Mucosa of descending colon (tissue), 3 donors: ENCODE measurements around the gene DUSP14. TPM values are rescaled to one million over a fixed set of nuclear protein-coding genes. Genes with fewer than 3 reads are reported as not detected.
A peak's percentile ranks its signal among the peaks of the same experiment; 100 is the strongest.

ENCODE experiments used
- ATAC-seq: fragments of 200-7000 bp; cut with Tn5 transposase; one replicate; pipeline ENCODE4 v1.9.1; 2020; ENCODE audit warnings: mild to moderate bottlenecking, moderate library complexity
- DNase-seq, 3 donors: peaks; one replicate each; pipeline ENCODE4 v3.0.0-alpha.2; 2020
- H3K36me3 ChIP-seq: fragments of 200-600 bp; one replicate; pipeline ENCODE4 v1.8.0; 2021; ENCODE audit warnings: low read depth, mild to moderate bottlenecking
- H3K4me1 ChIP-seq: fragments of 200-600 bp; one replicate; pipeline ENCODE4 v1.8.0; 2021; ENCODE audit warnings: low read depth, mild to moderate bottlenecking
- H3K4me3 ChIP-seq: fragments of 200-600 bp; one replicate; pipeline ENCODE4 v1.8.0; 2021; ENCODE audit warnings: mild to moderate bottlenecking
- H3K9me3 ChIP-seq: fragments of 200-600 bp; one replicate; pipeline ENCODE4 v1.8.0; 2021; ENCODE audit warnings: mild to moderate bottlenecking
- CTCF ChIP-seq: fragments of 200-600 bp; IDR thresholded peaks from one replicate; pipeline ENCODE4 v1.8.0; 2022; ENCODE audit warnings: antibody characterized with exemption, mild to moderate bottlenecking
- intact Hi-C, 2 donors: fragments of 100-400 bp; cut with DNase I in 1 of 2; cut with micrococcal nuclease in 1 of 2; formaldehyde crosslinking; loops; one replicate each; pipeline versions ENCODE4 v1.11.0 to v1.11.1; 2022; cut with DNase I, micrococcal nuclease
- total RNA-seq, 3 donors: library from RNA; stranded (reverse); fragmentation: NEBNext Ultra II Directional in 2 of 3; extraction: Animal tissue kit (Norgen Biotek cat#: 25700) in 2 of 3; gene quantifications; one replicate each; pipeline versions ENCODE4 v1.2.1 to v1.2.4, GENCODE V29; 2021 to 2023
- donor health status: DM: no; HTN: no; CAD: no; lungs with moderate emphysema.
- donor health status: DM: no; HTN: no; CAD: no.
- donor health status: DM: no; HTN: yes; CAD: no.

Gene DUSP14
- total RNA-seq, 3 donors from 2014 or later, result 0.81 to 8.2 (median 1.8) TPM

- no peak for TF ChIP-seq CTCF
- ATAC-seq, result peak; percentile 89
- Histone ChIP-seq H3K4me1 (peaks cover 3% of the 10 kb centered on the region), H3K4me3 (peak overlapping the region; percentile 27), H3K36me3 (no peaks in the 10 kb centered on the region), H3K9me3 (no peaks in the 10 kb centered on the region)
- intact Hi-C loops, result no loop called here
- DNase-seq, result peak; percentile 78 to 84 (median 80)
Measured at GRCh38 chr17:37488607-37489196, 989 bp upstream of the DUSP14 start.

GRCh38 chr17:37490022-37490587 is 414 bp downstream of the DUSP14 start:
- ATAC-seq (peak; percentile 52), DNase-seq (peak; percentile 53 to 75 (median 71))
- H3K9me3 ChIP-seq, result no peaks in the 10 kb centered on the region
- intact Hi-C loops, result no loop called here
- peak overlapping the region; percentile 27 for H3K4me3 ChIP-seq
- H3K4me1 ChIP-seq, result peaks cover 3% of the 10 kb centered on the region
- no peaks in the 10 kb centered on the region for H3K36me3 ChIP-seq
- TF ChIP-seq CTCF, result no peak

GRCh38 chr17:37490638-37491614 is 1.2 kb downstream of the DUSP14 start:
- DNase-seq, result peak in 1 of 3 donors; percentile 6
- Histone ChIP-seq H3K9me3 (no peaks in the 10 kb centered on the region), H3K36me3 (no peaks in the 10 kb centered on the region), H3K4me1 (peaks cover 3% of the 10 kb centered on the region), H3K4me3 (no peak overlapping the region)
- TF ChIP-seq CTCF, result no peak
- ATAC-seq, result no peak
- intact Hi-C loops, result no loop called here

GRCh38 chr17:37492167-37492566 is 2.5 kb downstream of the DUSP14 start:
- ATAC-seq, result no peak
- Histone ChIP-seq H3K36me3 (no peaks in the 10 kb centered on the region), H3K9me3 (no peaks in the 10 kb centered on the region), H3K4me1 (peaks cover 3% of the 10 kb centered on the region), H3K4me3 (no peak overlapping the region)
- DNase-seq, result no peak
- TF ChIP-seq CTCF, result no peak
- intact Hi-C loops, result no loop called here

GRCh38 chr17:37493249-37494027 is 3.7 kb downstream of the DUSP14 start:
- DNase-seq (no peak), ATAC-seq (no peak)
- H3K4me1 ChIP-seq, result peaks cover 3% of the 10 kb centered on the region
- H3K4me3 ChIP-seq, result no peak overlapping the region
- intact Hi-C loops, result no loop called here
- no peak for TF ChIP-seq CTCF
- H3K36me3 ChIP-seq, result no peaks in the 10 kb centered on the region
- no peaks in the 10 kb centered on the region for H3K9me3 ChIP-seq
